Spleen (tissue), 7 donors: ENCODE results near the gene ANKRD24.

Experiments
- POLR2AphosphoS5 ChIP-seq, 3 donors: sonication (generic); formaldehyde crosslinking; IDR thresholded peaks; one replicate each; pipeline ENCODE4 v1.5.1; 2017; ENCODE audit warnings: antibody characterized with exemption in 3 of 3
- TF ChIP-seq, protein P1 (sequence below), 11 experiments: fragments of 200-600 bp in 7 of 11; fragments of 450-650 bp in 4 of 11; sonication (generic) in 4 of 11; IDR thresholded peaks in 8 of 11; conservative IDR thresholded peaks in 3 of 11; 1 replicate in 7 of 11; 2 replicates in 4 of 11; pipeline versions ENCODE4 v1.4.0 to v1.8.0; 2016 to 2021; ENCODE audit warnings: antibody characterized with exemption in 11 of 11, inconsistent platforms in 4 of 11, mild to moderate bottlenecking in 1 of 11
- donor health status: DM: no; HTN: no; CAD: no; lungs with moderate emphysema.
- donor health status: DM: no; HTN: no; CAD: no.
- donor health status: DM: no; HTN: no; CAD: no.

- TF ChIP-seq, protein P1, sequence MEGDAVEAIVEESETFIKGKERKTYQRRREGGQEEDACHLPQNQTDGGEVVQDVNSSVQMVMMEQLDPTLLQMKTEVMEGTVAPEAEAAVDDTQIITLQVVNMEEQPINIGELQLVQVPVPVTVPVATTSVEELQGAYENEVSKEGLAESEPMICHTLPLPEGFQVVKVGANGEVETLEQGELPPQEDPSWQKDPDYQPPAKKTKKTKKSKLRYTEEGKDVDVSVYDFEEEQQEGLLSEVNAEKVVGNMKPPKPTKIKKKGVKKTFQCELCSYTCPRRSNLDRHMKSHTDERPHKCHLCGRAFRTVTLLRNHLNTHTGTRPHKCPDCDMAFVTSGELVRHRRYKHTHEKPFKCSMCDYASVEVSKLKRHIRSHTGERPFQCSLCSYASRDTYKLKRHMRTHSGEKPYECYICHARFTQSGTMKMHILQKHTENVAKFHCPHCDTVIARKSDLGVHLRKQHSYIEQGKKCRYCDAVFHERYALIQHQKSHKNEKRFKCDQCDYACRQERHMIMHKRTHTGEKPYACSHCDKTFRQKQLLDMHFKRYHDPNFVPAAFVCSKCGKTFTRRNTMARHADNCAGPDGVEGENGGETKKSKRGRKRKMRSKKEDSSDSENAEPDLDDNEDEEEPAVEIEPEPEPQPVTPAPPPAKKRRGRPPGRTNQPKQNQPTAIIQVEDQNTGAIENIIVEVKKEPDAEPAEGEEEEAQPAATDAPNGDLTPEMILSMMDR (IDR thresholded peaks at IDR 0.05 in 8 of 11, conservative IDR thresholded peaks at IDR 0.05 in 3 of 11) = no peak
- no peak for TF ChIP-seq POLR2AphosphoS5 (IDR thresholded peaks at IDR 0.05)
Measured at GRCh38 chr19:4264812-4265211, 82.3 kb downstream of the ANKRD24 start.
